Inflammatory macrophage treated with lipopolysaccharide for 4 hours (primary cell): Measurements from ENCODE around the gene SEC61A1.

Experiments
- DNase-seq: peaks from one replicate; pipeline ENCODE4 v3.0.0-alpha.2; 2020

The SEC61A1 gene

DNA sequence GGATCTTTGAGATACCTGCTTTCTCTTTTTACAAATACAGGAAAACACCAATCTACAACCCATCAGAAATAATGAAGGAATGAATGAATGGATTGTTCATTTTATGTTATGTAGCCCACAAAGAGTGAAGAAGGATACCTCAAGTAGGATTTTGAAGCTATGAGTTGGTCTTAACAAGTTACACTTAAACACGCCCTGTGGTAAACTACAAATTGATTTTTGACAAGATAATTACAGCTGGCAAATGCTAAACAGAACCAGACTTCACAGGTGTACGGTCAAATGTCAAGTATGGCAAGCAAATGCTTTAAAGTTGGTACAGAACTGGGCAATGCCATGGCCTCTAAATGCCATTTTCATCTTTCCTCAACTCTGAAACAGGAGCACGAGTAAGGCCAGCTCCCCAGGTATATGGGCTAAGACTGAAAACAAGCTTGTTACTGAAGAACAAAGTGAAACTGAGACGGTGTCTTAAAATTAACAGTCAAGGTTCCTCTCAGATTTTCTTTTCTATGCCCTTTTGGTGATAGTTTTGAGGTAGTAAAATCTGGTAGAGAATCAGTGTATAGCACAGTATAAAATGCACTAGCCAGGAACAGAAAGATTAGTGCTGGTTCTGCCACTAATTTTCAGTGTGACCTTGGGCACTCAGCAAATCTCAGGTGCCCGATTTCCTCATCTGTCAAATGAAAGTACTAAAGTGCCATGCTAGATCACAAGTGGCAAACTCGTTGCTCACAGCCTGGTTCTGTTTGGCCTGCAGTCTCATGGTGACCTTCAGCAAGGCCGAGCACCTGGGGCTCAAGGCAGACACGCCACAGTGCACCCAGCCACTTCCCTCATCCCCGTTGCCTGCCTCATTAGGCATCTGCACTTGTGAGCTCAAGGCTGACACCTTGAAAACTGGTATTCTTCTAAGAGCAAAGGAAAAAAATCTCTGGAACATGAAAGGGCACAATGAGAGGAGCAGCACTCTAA, 61.9 kb downstream of the SEC61A1 start:
- no peak for DNase-seq
